ENCODE data around the gene KDM4B. TPM values are rescaled to one million over a fixed set of nuclear protein-coding genes. Genes with fewer than 3 reads are reported as not detected.

Gene KDM4B
- total RNA-seq, 2 donors from 2014 or later = 49.1 to 54.0 TPM

GRCh38 chr19:5052515-5052914, 83.6 kb downstream of the KDM4B start:
- Histone ChIP-seq H3K9me3 (no peaks in the 10 kb centered on the region), H3K4me1 (ENCODE audit: control insufficient read depth in 1 of 2, low read depth in 2 of 2) (peaks cover 12 to 18% of the 10 kb centered on the region in 2 donors), H3K36me3 (peaks cover 12% of the 10 kb centered on the region), H3K4me3 (no peak overlapping the region), H3K27ac (no peak overlapping the region), H3K27me3 (replicated peaks; ENCODE audit: insufficient read depth) (no peaks in the 10 kb centered on the region)
- ATAC-seq (ENCODE audit: insufficient number of reproducible peaks, low FRiP score, low read depth) = no peak
- no peak for DNase-seq (ENCODE audit: low spot score)
- no peak for TF ChIP-seq CTCF (IDR thresholded peaks at IDR 0.05)

- TF ChIP-seq CTCF (IDR thresholded peaks at IDR 0.05) = no peak
- DNase-seq (ENCODE audit: low spot score) = no peak
- Histone ChIP-seq H3K27me3 (replicated peaks; ENCODE audit: insufficient read depth) (no peaks in the 10 kb centered on the region), H3K4me1 (ENCODE audit: control insufficient read depth in 1 of 2, low read depth in 2 of 2) (peaks cover 7 to 14% of the 10 kb centered on the region in 2 donors), H3K36me3 (peaks cover 7% of the 10 kb centered on the region), H3K27ac (no peak overlapping the region), H3K9me3 (no peaks in the 10 kb centered on the region), H3K4me3 (no peak overlapping the region)
- no peak for ATAC-seq (ENCODE audit: insufficient number of reproducible peaks, low FRiP score, low read depth)
These were observed 84.1 kb downstream of the KDM4B start for GRCh38 chr19:5052945-5053485.

GRCh38 chr19:5053661-5054060, 84.7 kb downstream of the KDM4B start:
- H3K36me3 ChIP-seq = peaks cover 7% of the 10 kb centered on the region
- H3K27ac ChIP-seq = no peak overlapping the region
- no peaks in the 10 kb centered on the region for H3K9me3 ChIP-seq
- ATAC-seq (ENCODE audit: insufficient number of reproducible peaks, low FRiP score, low read depth) (no peak), DNase-seq (ENCODE audit: low spot score) (no peak)
- no peak for TF ChIP-seq CTCF (IDR thresholded peaks at IDR 0.05)
- H3K4me1 ChIP-seq (ENCODE audit: control insufficient read depth in 1 of 2, low read depth in 2 of 2) = peaks cover 3 to 16% of the 10 kb centered on the region in 2 donors
- H3K4me3 ChIP-seq = no peak overlapping the region
- H3K27me3 ChIP-seq (replicated peaks; ENCODE audit: insufficient read depth) = no peaks in the 10 kb centered on the region

- Histone ChIP-seq H3K9me3 (no peaks in the 10 kb centered on the region), H3K27me3 (replicated peaks; ENCODE audit: insufficient read depth) (no peaks in the 10 kb centered on the region), H3K27ac (no peak overlapping the region), H3K4me3 (no peak overlapping the region), H3K36me3 (peaks cover 7% of the 10 kb centered on the region), H3K4me1 (ENCODE audit: control insufficient read depth in 1 of 2, low read depth in 2 of 2) (peaks cover 0 to 16% of the 10 kb centered on the region in 2 donors)
- no peak for ATAC-seq (ENCODE audit: insufficient number of reproducible peaks, low FRiP score, low read depth)
- no peak for DNase-seq (ENCODE audit: low spot score)
- no peak for TF ChIP-seq CTCF (IDR thresholded peaks at IDR 0.05)
These were observed 85.9 kb downstream of the KDM4B start for GRCh38 chr19:5054551-5055456.

GRCh38 chr19:5055457-5055776, 86.5 kb downstream of the KDM4B start:
- Histone ChIP-seq H3K9me3 (no peaks in the 10 kb centered on the region), H3K36me3 (peaks cover 7% of the 10 kb centered on the region), H3K4me3 (no peak overlapping the region), H3K4me1 (ENCODE audit: control insufficient read depth in 1 of 2, low read depth in 2 of 2) (peaks cover 0 to 16% of the 10 kb centered on the region in 2 donors), H3K27me3 (replicated peaks; ENCODE audit: insufficient read depth) (no peaks in the 10 kb centered on the region), H3K27ac (no peak overlapping the region)
- TF ChIP-seq CTCF (IDR thresholded peaks at IDR 0.05) = no peak
- ATAC-seq (ENCODE audit: insufficient number of reproducible peaks, low FRiP score, low read depth) (no peak), DNase-seq (ENCODE audit: low spot score) (no peak)

All from thoracic aorta (tissue), 2 donors.